ENCODE data around the gene MTMR10.

MTMR10 gene

GRCh38 chr15:30991255-30992235, at the start of gene MTMR10:
Gene MTMR10, minus strand, starts transcription at chr15:30991628. Its CDS starts 122 bp downstream, at chr15:30991506.
- DNase-seq: peak; percentile 84

DNA sequence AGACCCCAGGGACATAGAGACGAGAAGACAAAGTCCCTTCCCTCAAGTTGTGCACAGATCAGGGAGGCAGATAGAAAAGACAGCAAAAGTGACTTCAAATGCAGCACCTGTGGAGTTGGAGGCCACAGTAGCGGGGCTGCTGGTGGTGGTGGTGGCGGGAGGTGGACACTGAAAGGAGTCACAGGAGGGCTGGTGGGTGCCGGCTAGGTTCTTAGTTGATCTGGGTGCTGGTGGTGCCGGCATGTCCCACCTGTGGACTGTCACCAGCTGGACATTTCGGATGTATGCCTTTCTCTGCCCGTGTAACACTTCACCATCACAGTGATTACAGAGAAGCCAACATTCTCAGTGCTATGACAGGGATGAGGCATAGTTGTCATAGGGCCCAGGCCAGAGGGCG, 49.2 kb upstream of the MTMR10 start:
- DNase-seq: no peak

DNA sequence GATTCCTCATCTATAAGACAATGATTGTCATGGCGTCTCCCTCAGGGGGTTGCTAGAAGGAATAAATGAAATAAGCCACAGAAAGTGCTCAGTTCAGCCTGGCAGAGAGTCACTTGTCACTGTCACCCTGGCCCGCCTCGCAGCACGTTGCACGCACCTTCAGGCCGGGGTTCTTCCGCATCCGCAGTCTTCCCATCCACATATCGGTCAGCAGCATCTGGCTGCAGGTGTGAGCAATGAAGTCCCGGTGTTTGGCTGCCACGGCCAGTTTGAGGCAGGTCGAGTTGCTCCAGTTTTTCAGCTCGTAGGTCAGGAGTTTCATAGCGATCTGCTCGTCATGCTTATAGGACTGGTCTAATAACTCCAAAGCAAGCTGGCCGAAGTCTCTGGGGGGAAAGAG, 48.5 kb upstream of the MTMR10 start:
- DNase-seq: no peak

GRCh38 chr15:31037731-31038477, 46.5 kb upstream of the MTMR10 start:
- DNase-seq: no peak

GRCh38 chr15:31036783-31037182, 45.4 kb upstream of the MTMR10 start:
- no peak for DNase-seq

DNA sequence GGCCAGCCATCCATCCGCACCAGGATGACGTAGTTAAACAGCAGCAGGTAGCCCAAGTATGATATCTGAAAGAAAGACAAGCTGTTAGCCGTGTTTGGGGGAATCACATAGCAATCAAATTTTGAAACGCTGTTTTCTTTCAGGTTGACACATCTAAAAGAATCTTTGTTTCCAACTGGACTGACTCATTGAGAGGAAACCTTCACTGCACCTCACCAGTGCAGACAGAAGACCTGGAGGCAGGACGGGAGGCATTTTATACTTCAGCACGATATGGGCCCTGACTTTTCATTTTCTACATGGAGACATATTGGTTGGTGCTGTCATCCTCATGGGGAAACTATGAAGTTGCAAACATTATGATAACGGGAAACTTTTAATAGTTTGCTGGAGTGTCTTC, 44.2 kb upstream of the MTMR10 start:
- DNase-seq: no peak

- DNase-seq: no peak
Observed at GRCh38 chr15:31034152-31034551, 42.7 kb upstream of the MTMR10 start.

DNA sequence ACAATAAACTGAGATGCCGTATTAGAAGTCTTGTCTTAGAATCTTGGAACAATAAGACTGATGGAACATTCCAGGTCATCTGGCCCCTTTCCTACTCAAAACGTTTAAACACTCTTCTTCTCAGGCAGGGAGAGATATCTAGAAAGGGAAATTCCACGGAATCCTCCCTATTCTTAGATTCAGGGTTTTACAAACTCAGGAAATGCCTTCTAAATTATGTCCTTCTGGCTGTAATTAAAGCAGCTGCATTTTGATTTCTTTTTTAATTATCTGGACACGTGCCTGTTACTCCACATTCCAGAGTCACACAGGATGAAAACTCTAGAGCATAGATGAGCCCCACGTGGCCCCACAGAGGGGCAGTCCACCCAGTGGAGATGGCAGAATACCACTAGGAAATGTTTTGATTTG, 41.5 kb upstream of the MTMR10 start:
- no peak for DNase-seq

DNA sequence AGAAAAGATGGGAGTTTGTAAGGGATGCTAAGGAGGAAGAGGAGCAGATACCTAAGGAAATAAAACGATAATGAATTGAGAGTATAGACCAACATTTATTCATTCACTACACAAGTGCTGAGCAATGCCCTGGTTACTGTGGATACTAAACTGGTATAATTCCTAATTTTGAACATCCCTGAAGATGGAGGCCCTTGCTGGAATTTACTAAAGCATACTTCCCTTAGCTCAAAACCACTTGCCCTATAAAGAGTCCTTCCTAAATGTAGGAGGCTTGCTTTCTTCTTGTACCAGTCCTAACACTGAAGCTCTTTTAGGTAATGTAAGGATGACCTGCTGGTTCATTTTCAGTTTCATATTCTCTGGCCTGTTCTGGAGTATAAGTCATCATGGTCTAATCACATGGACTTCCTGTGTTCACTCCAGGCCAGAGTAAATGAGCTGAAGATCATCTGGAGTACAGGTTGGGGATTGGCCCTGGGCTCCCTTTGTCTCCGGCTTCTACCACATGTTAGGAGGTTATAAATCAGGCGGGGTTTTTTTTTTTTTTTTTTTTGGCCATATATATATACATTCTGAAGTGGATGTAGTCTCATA, 40.1 kb upstream of the MTMR10 start:
- DNase-seq: no peak

- no peak for DNase-seq
Observed at GRCh38 chr15:31027910-31028578, 36.6 kb upstream of the MTMR10 start.

DNA sequence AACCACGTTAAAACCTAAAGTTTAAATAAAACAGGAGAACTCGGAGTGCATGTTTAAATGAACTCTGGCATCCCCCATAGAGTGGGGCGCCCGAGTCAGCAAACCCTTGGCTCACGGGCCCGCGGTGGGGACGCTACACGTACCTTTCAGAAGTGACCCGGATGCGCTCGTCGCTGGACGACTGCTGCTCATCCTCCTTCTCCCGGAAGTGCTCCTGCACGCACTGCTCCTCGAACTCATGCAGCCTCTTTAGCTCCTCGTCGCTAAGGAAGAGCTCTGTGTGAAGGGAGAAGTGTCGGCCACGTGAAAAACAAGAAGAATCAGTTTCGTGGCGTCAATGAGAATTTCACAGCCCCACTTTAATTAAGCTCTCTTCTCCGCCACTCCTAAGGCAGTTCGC, 34.6 kb upstream of the MTMR10 start:
- no peak for DNase-seq

DNA sequence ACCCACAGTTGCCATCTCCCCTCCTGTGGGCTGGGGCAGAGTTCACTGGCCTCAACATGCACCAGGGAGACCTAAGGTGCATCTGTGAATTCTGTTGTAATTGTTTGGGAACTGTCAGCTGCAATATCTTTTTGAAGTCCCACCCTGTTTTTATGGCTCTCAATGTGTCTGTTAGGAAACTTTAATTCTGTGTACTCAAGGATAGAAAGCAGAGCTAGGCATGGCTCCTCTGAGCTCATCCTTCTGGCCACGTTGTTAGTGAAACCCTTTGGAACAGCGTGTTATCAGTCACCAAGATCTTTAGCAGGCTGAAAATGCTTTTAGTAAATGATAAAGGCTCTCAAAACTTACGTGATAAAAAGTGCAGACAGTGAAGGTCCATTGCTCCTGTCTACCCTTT, 33.6 kb upstream of the MTMR10 start:
- no peak for DNase-seq

GRCh38 chr15:31024330-31024729, 32.9 kb upstream of the MTMR10 start:
- DNase-seq: no peak

GRCh38 chr15:31023841-31024240, 32.4 kb upstream of the MTMR10 start:
- no peak for DNase-seq

- no peak for DNase-seq
Observed at GRCh38 chr15:31021067-31021665, 29.7 kb upstream of the MTMR10 start.

GRCh38 chr15:31020542-31020941, 29.1 kb upstream of the MTMR10 start:
- no peak for DNase-seq

DNA sequence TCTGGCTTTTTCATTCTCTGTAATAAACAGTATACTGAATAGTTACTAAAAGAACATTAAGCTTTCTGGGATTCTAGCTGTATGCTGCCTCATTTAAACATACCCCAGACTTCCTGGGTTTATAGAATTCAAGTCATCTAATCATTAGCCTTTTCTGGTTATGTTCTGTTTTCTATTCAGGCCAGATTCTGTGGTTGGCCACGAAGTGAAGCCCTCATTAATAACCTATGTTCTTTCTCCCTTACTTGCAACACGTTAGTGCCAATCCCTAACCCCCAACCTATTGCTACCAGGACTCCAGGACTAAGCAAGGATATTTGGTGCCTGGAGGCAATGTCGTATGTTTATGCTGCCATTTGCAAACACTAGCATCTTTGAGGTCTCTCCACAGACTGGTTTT, 28.6 kb upstream of the MTMR10 start:
- no peak for DNase-seq

DNA sequence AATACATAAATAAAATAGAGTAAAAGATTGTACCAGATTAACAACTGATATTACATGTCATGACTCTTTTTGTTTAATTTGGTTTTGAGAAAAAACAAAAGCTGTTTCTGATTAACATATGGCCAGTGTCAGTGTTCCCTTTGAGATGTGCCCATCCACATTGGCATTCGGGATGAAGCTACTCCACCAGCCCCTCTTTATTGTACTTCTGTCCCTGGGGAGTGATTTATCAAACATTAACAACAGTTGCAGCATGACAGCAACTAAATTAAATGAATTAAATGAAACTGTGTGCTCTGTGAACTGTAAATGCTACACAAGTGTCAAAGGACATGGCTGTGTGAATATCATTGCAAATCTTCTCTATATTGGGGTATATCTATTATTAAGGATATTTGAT, 25.9 kb upstream of the MTMR10 start:
- no peak for DNase-seq

- no peak for DNase-seq
Observed at GRCh38 chr15:31016446-31016915, 25.1 kb upstream of the MTMR10 start.

DNA sequence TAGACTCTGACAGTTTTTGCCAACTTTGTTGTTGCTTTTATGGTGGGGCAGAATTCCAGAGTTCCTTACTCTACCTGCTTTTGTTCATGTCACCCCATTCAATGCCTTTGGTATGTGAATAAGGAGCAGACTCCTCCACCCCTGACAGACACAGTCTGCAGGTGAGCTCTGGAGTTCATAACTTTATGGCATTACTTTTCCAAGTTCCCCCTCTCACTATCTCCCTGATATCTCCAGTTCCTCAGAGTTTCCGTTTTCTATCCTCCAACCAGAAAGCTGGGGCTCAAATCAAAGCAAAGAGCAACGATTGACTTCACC, 23.1 kb upstream of the MTMR10 start:
- no peak for DNase-seq

DNA sequence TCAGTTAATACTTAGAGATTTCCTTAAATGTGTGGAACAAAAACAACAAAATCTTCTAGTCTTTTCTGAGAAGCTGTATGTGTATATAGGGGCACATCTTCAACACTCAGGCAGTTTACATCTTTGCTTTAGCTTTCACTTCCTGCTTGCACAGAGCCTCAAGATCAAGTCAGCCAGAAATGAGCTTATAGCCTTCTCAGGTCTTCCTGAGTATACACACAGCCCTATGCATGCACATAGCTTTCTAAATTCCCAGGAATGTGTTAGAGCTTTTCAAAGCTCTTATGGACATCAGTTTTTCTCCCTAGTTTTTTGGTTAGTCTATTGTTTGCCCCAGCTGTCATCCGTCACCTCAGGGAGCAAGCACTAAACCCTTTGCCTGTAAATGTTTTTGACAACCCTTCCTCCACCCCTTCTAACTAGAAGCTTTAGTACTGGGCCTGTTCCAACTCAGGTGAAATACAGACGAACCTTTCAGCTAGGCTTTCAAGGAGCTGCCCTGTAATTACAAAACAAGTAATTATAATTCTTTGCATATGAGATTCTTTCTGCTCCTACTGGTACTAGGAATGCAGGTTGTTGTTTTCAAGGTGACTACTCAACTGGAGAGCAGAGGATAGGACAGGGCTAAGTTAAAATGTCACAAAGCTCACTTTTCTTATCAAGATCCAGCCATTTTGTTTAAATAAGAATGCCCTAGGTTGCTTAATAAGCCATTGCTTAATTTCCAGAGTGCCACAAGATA, 22.6 kb upstream of the MTMR10 start:
- no peak for DNase-seq

DNA sequence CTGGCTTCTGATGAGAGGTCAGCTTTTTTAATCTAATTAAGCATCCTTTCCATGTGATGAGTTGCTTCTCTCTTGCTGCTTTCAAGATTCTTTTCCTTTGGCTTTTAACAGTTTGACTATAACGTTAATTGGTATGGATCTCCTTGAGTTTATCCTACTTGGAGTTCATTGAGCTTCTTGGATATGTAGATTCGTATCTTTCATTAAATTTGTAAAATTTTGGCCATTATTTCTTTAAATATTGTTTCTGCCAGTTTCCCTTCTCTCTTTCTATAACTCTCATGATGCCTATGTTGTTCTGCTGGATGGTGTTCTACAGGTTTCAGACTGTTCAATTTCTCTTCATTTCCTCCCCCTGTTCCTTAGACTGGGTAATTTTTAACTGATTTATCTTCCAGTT, 21.0 kb upstream of the MTMR10 start:
- DNase-seq: no peak

Data from OCI-M1 (cell line).